SK-N-SH (cell line): ENCODE data around the gene TNFAIP3. TPM values are rescaled to one million over a fixed set of nuclear protein-coding genes. Genes with fewer than 3 reads are reported as not detected.

Experiments used
- CTCF ChIA-PET: fragments of 300-600, 350-600 bp; formaldehyde crosslinking; extraction: SDS; loops from one replicate; lab custom pipeline; 2021; lab: Yijun Ruan, JAX
- POLR2A ChIA-PET: fragments of 350-600 bp; sonication (Branson Sonifier 250); formaldehyde crosslinking; extraction: SDS; loops from one replicate; lab custom pipeline; 2020; ENCODE audit warnings: antibody characterized with exemption, inconsistent platforms; lab: Yijun Ruan, JAX
- DNase-seq: peaks from one replicate; pipeline ENCODE4 v3.0.0; 2012
- H2AFZ ChIP-seq: fragments of 200-600 bp; sonication (generic); 2 replicates; pipeline ENCODE4 v1.8.1; 2016; ENCODE audit warnings: antibody characterized with exemption, mild to moderate bottlenecking, low read depth
- H3F3A ChIP-seq: fragments of 200-600 bp; sonication (generic); replicated peaks from 2 replicates; pipeline ENCODE3; 2016; ENCODE audit warnings: antibody characterized with exemption, mild to moderate bottlenecking; ENCODE audit not compliant: insufficient read depth
- H3K27ac ChIP-seq, 2 experiments: fragments of 200-500 bp in 1 of 2; fragments of 200-600 bp in 1 of 2; sonication (Bioruptor generic) in 1 of 2; sonication (generic), shearing (Covaris generic) in 1 of 2; 2 replicates each; pipeline versions ENCODE4 v1.5.1 to v1.6.1; 2014 to 2016; ENCODE audit warnings: low read depth in 2 of 2, inconsistent platforms in 1 of 2, low read length in 1 of 2, mild to moderate bottlenecking in 1 of 2, mixed read lengths in 1 of 2
- H3K27me3 ChIP-seq: fragments of 200-600 bp; sonication (generic), shearing (Covaris generic); 2 replicates; pipeline ENCODE4 v1.6.1; 2016; ENCODE audit warnings: mixed run types; ENCODE audit not compliant: insufficient read depth
- H3K36me3 ChIP-seq, 2 experiments: fragments of 200-500 bp in 1 of 2; fragments of 200-600 bp in 1 of 2; sonication (Bioruptor generic) in 1 of 2; sonication (generic) in 1 of 2; replicated peaks in 1 of 2; 2 replicates each; pipeline versions ENCODE3 to v1.5.1; 2014 to 2016; ENCODE audit warnings: low read length in 1 of 2, mild to moderate bottlenecking in 1 of 2; ENCODE audit not compliant: insufficient read depth in 2 of 2, control insufficient read depth in 1 of 2
- H3K4me1 ChIP-seq, 2 experiments: fragments of 200-500 bp in 1 of 2; fragments of 200-600 bp in 1 of 2; sonication (Bioruptor generic) in 1 of 2; sonication (generic), shearing (Covaris generic) in 1 of 2; 2 replicates each; pipeline versions ENCODE4 v1.5.1 to v1.6.1; 2014 to 2016; ENCODE audit warnings: low read depth in 1 of 2, low read length in 1 of 2, mixed run types in 1 of 2; ENCODE audit not compliant: insufficient read depth in 2 of 2, control insufficient read depth in 1 of 2
- H3K4me2 ChIP-seq: fragments of 200-600 bp; sonication (generic), shearing (Covaris generic); 2 replicates; pipeline ENCODE4 v1.6.1; 2017; ENCODE audit warnings: mixed run types
- H3K4me3 ChIP-seq, 2 experiments: fragments of 200-500 bp in 1 of 2; fragments of 200-600 bp in 1 of 2; sonication (Bioruptor generic) in 1 of 2; sonication (generic), shearing (Covaris generic) in 1 of 2; 2 replicates each; pipeline versions ENCODE4 v1.5.1 to v1.8.1; 2014 to 2016; ENCODE audit warnings: low read depth in 2 of 2, inconsistent platforms in 1 of 2, low read length in 1 of 2, mild to moderate bottlenecking in 1 of 2, mixed read lengths in 1 of 2, moderate library complexity in 1 of 2
- H3K79me2 ChIP-seq: fragments of 200-600 bp; sonication (generic); 2 replicates; pipeline ENCODE4 v1.8.1; 2017; ENCODE audit warnings: mild to moderate bottlenecking; ENCODE audit not compliant: insufficient read depth
- H3K9ac ChIP-seq: fragments of 200-600 bp; sonication (generic); 2 replicates; pipeline ENCODE4 v1.6.1; 2017; ENCODE audit warnings: mixed run types
- H3K9me2 ChIP-seq: fragments of 200-600 bp; sonication (generic); 2 replicates; pipeline ENCODE4 v1.6.1; 2017; ENCODE audit warnings: mixed run types
- H3K9me3 ChIP-seq: fragments of 200-600 bp; sonication (generic); 2 replicates; pipeline ENCODE4 v1.6.1; 2017; ENCODE audit warnings: mixed run types, mild to moderate bottlenecking, moderate library complexity
- H4K20me1 ChIP-seq: fragments of 200-600 bp; sonication (generic); 2 replicates; pipeline ENCODE4 v1.6.1; 2017; ENCODE audit warnings: mild to moderate bottlenecking, mixed run types; ENCODE audit not compliant: insufficient read depth
- CTCF ChIP-seq: fragments of 200-600 bp; sonication (generic); IDR thresholded peaks from 2 replicates; pipeline ENCODE4 v1.6.1; 2017; ENCODE audit warnings: antibody characterized with exemption, mild to moderate bottlenecking, moderate library complexity
- EP300 ChIP-seq, 2 experiments: IDR thresholded peaks; 2 replicates each; pipeline versions ENCODE4 v1.4.0 to v1.6.1; 2012; ENCODE audit warnings: borderline replicate concordance in 1 of 2, low read depth in 1 of 2, low read length in 1 of 2
- FOXJ3 ChIP-seq: sonication (generic); formaldehyde crosslinking; IDR thresholded peaks from 2 replicates; pipeline ENCODE4 v1.5.1; 2020; ENCODE audit warnings: mild to moderate bottlenecking, missing genetic modification reagents
- JUND ChIP-seq: IDR thresholded peaks from 2 replicates; pipeline ENCODE4 v1.4.0; 2012
- MAX ChIP-seq: IDR thresholded peaks from 2 replicates; pipeline ENCODE4 v1.4.0; 2012; ENCODE audit warnings: low read depth
- MXI1 ChIP-seq: IDR thresholded peaks from 2 replicates; pipeline ENCODE4 v1.6.1; 2012; ENCODE audit warnings: mild to moderate bottlenecking, low read depth, low read length, improper control_type of control experiment
- PBX3 ChIP-seq: IDR thresholded peaks from 2 replicates; pipeline ENCODE4; 2012
- RAD21 ChIP-seq: IDR thresholded peaks from 2 replicates; pipeline ENCODE4 v1.6.1; 2012; ENCODE audit warnings: mild to moderate bottlenecking, low read length
- RCOR1 ChIP-seq: fragments of 150-350 bp; IDR thresholded peaks from 2 replicates; pipeline ENCODE4 v1.6.1; 2017; ENCODE audit warnings: antibody characterized with exemption, low read length
- RXRA ChIP-seq: IDR thresholded peaks from 2 replicates; pipeline ENCODE4 v1.4.0; 2012; ENCODE audit warnings: low read depth, mild to moderate bottlenecking, borderline replicate concordance
- USF2 ChIP-seq: fragments of 150-350 bp; IDR thresholded peaks from 2 replicates; pipeline ENCODE4 v1.6.1; 2017; ENCODE audit warnings: antibody characterized with exemption, low read length, low read depth, borderline replicate concordance
- YY1 ChIP-seq: IDR thresholded peaks from 2 replicates; pipeline ENCODE4 v1.4.0; 2012; ENCODE audit warnings: low read depth, mild to moderate bottlenecking
- WGBS: methylation state at CpG from one replicate; pipeline ENCODE4 v1.1.6; 2017; ENCODE audit warnings: low lambda C conversion rate; 5-methylcytosine and 5-hydroxymethylcytosine counted together
- polyA plus RNA-seq, 3 experiments: library from polyadenylated mRNA; depleted of rRNA; stranded (reverse); fragments of >200 nt; gene quantifications; 2 replicates each; pipeline ENCODE4 v1.2.3, GENCODE V29; 2012
- TF ChIP-seq, protein P1 (sequence below): fragments of 150-350 bp; IDR thresholded peaks from 2 replicates; pipeline ENCODE4 v1.6.1; 2016; ENCODE audit warnings: mild to moderate bottlenecking, low read depth, low read length

The TNFAIP3 gene
- polyA plus RNA-seq, 1 of the 3 experiments (the other 2 are of a cell fraction) = 1.0 TPM

DNA sequence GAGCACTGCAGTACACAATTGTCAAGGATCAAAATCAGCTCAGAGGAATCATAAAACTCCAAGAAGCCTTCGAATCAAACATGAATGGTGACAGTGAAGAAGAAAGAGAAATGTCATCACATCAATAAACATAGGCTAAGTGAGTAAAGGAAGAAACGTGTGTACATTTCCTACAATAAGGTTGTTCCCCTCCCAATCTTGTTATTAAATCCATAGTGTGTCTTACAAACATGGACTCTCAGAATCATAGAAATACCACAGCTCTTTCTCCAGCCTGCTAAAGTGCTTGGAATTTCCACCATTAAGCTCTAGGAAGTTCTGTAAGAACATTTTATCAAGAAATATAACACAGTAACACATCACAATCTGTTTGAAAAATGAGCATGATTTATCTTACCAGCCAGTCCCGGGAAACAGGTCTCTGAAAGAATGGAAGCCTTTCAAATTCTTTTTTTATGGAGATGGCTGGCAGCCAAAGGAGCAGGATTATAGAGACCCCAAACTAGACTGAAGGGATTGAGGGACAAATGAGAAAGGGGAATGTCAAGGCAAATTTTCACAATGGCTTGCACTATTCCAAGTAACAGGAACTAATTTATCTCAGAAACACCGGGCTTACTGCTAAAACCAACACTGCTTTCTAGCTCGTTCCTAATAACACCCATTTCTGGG lies 4.5 kb upstream of the TNFAIP3 start:
- TF ChIP-seq RCOR1 (no peak), JUND (no peak), MAX (no peak), FOXJ3 (CRISPR knock-in tag) (no peak), USF2 (no peak), YY1 (no peak), PBX3 (no peak), MXI1 (no peak), EP300 (IDR thresholded peaks at IDR 0.05; ENCODE audit: borderline replicate concordance in 1 of 2, low read depth in 1 of 2, low read length in 1 of 2) (no peak), CTCF (no peak), RXRA (no peak), RAD21 (no peak)
- TF ChIP-seq, protein P1, sequence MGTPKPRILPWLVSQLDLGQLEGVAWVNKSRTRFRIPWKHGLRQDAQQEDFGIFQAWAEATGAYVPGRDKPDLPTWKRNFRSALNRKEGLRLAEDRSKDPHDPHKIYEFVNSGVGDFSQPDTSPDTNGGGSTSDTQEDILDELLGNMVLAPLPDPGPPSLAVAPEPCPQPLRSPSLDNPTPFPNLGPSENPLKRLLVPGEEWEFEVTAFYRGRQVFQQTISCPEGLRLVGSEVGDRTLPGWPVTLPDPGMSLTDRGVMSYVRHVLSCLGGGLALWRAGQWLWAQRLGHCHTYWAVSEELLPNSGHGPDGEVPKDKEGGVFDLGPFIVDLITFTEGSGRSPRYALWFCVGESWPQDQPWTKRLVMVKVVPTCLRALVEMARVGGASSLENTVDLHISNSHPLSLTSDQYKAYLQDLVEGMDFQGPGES = no peak
- H2AFZ ChIP-seq = no peak overlapping the region
- DNase-seq = no peak
- peaks cover 4% of the 10 kb centered on the region for H3F3A ChIP-seq
- ChIA-PET POLR2A (no interaction called here), CTCF (interaction anchor here (1.1 kb wide), 1 partner anchor 154 kb away, joined by 3 read pairs; no protein-coding TSS in a partner anchor)
- no peak overlapping the region for H3K4me2 ChIP-seq
- H3K27me3 ChIP-seq = peaks cover 9% of the 10 kb centered on the region; the same call in 1 of the 2 replicates
- H3K27ac ChIP-seq = no peak overlapping the region
- H3K4me3 ChIP-seq = no peak overlapping the region
- no peaks in the 10 kb centered on the region for H3K9me2 ChIP-seq
- no peaks in the 10 kb centered on the region for H3K9me3 ChIP-seq
- no peaks in the 10 kb centered on the region for H4K20me1 ChIP-seq
- peaks cover 0 to 8% of the 10 kb centered on the region in 2 experiments; a peak in 1 of 4 replicates for H3K4me1 ChIP-seq
- no peak overlapping the region for H3K9ac ChIP-seq
- WGBS = 11% methylated on average over 5 of the region's 5 CpGs
- H3K36me3 ChIP-seq = no peaks in the 10 kb centered on the region
- H3K79me2 ChIP-seq = no peaks in the 10 kb centered on the region
